ENCODE results near the gene DIS3L2.
"Not testable (repeated sequence)": the region's sequence is repeated elsewhere in the genome, so short reads cannot be mapped to it uniquely, and the experiment has no call there.

DIS3L2 gene

DNA sequence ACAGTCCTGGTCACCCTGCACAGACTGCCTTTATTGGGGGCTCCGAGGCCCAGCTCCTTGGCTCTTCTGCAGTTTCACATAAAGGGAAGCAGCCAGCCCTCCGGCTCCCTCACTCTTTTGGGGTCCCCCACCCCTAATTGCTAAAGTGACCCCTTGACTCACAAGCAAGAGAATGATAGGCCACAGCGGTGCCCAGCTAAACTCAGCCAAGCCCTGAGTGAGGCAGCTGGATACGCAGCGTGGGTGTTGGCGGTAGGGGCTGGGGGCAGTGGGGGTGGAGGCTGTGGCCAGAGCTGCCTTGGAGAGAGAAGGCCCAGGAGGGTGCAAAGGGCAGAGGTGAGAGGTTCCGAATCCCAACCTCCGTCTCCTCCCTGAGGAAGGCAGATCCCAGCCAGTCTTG lies 391.6 kb downstream of the DIS3L2 start:
- no peak overlapping the region for H3K9ac ChIP-seq (ENCODE audit: low read length)
- no peak for DNase-seq (ENCODE audit: low read depth)
- H3K4me1 ChIP-seq (ENCODE audit: control insufficient read depth, insufficient read depth, low read length) = no peaks in the 10 kb centered on the region
- H3K9me3 ChIP-seq (ENCODE audit: control insufficient read depth, low read length) = no peaks in the 10 kb centered on the region
- peaks cover 59% of the 10 kb centered on the region for H3K27me3 ChIP-seq (replicated peaks; ENCODE audit: control insufficient read depth, insufficient read depth, low read length)
- H3K36me3 ChIP-seq (ENCODE audit: control insufficient read depth, insufficient read depth, low read length, severe bottlenecking) = no peaks in the 10 kb centered on the region
- no peak overlapping the region for H3K4me3 ChIP-seq (ENCODE audit: low read length)

DNA sequence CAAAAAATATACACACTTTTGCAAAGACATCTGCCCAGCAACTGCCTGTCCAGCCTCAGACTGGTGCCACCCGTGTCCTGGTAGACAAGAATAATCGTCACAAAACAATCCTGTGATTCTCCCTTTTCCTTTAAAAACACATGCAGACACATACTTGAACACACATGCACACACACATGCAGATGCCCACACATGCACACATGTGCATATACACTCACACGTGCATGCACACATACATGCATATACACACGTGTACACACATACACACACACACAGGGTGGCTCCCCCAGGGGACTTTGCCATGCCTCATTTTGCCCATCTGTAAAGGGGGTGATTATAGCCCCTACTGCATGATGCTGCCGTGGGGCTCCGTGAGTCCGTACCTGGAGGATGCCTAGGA lies 392.1 kb downstream of the DIS3L2 start:
- no peak for DNase-seq (ENCODE audit: low read depth)
- Histone ChIP-seq H3K4me3 (ENCODE audit: low read length) (no peak overlapping the region), H3K4me1 (ENCODE audit: control insufficient read depth, insufficient read depth, low read length) (no peaks in the 10 kb centered on the region), H3K27me3 (replicated peaks; ENCODE audit: control insufficient read depth, insufficient read depth, low read length) (peaks cover 53% of the 10 kb centered on the region), H3K9ac (ENCODE audit: low read length) (no peak overlapping the region), H3K36me3 (ENCODE audit: control insufficient read depth, insufficient read depth, low read length, severe bottlenecking) (no peaks in the 10 kb centered on the region), H3K9me3 (ENCODE audit: control insufficient read depth, low read length) (no peaks in the 10 kb centered on the region)

DNA sequence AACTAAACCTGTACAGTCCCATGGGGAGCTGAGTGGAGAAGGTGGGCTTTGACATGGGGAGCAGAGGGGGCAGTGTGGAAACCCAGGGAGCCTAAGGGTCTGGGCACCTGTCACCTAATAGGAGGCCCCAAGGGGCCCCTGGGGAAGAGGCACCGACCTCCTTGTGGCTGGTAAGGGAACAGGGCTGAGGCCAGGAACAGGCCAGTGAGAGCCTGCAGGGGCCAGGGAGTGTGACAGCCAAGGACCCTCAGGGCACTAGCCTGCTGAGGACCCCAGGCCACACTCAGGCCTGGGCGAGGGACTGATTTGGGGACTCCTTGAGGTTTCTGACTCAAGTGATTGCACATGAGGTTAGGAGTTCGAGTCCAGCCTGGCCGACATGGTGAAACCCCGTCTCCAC lies 392.6 kb downstream of the DIS3L2 start:
- Histone ChIP-seq H3K9ac (ENCODE audit: low read length) (no peak overlapping the region), H3K36me3 (ENCODE audit: control insufficient read depth, insufficient read depth, low read length, severe bottlenecking) (no peaks in the 10 kb centered on the region), H3K4me1 (ENCODE audit: control insufficient read depth, insufficient read depth, low read length) (no peaks in the 10 kb centered on the region), H3K4me3 (ENCODE audit: low read length) (no peak overlapping the region), H3K27me3 (replicated peaks; ENCODE audit: control insufficient read depth, insufficient read depth, low read length) (peaks cover 49% of the 10 kb centered on the region), H3K9me3 (ENCODE audit: control insufficient read depth, low read length) (no peaks in the 10 kb centered on the region)
- no peak for DNase-seq (ENCODE audit: low read depth)

DNA sequence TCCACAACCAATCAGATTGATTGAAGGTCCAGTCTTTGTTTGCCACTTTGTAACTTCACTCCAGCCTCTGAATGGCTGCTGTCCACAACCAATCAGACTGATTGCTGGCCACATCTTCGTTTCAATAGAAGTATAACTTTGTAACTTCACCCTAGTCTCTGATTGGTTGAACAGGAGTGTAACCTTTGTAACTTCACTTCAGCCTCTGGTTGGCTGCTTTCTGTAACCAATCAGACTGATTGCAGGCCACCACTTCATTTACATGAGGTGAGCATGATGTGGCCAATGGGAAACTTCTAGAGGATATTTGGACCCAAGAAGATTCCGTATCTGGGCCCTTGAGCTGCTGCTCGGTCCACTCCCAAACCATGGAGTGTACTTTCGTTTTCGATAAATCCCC lies 400.1 kb downstream of the DIS3L2 start:
- Histone ChIP-seq H3K36me3 (ENCODE audit: control insufficient read depth, insufficient read depth, low read length, severe bottlenecking) (no peaks in the 10 kb centered on the region), H3K4me3 (ENCODE audit: low read length) (no peak overlapping the region), H3K9me3 (ENCODE audit: control insufficient read depth, low read length) (no peaks in the 10 kb centered on the region), H3K4me1 (ENCODE audit: control insufficient read depth, insufficient read depth, low read length) (peaks cover 4% of the 10 kb centered on the region), H3K27me3 (replicated peaks; ENCODE audit: control insufficient read depth, insufficient read depth, low read length) (no peaks in the 10 kb centered on the region), H3K9ac (ENCODE audit: low read length) (no peak overlapping the region)
- no peak for DNase-seq (ENCODE audit: low read depth)

GRCh38 chr2:232362174-232362900 lies 400.8 kb downstream of the DIS3L2 start:
- H3K36me3 ChIP-seq (ENCODE audit: control insufficient read depth, insufficient read depth, low read length, severe bottlenecking) = no peaks in the 10 kb centered on the region
- no peak overlapping the region for H3K9ac ChIP-seq (ENCODE audit: low read length)
- DNase-seq (ENCODE audit: low read depth) = no peak

DNA sequence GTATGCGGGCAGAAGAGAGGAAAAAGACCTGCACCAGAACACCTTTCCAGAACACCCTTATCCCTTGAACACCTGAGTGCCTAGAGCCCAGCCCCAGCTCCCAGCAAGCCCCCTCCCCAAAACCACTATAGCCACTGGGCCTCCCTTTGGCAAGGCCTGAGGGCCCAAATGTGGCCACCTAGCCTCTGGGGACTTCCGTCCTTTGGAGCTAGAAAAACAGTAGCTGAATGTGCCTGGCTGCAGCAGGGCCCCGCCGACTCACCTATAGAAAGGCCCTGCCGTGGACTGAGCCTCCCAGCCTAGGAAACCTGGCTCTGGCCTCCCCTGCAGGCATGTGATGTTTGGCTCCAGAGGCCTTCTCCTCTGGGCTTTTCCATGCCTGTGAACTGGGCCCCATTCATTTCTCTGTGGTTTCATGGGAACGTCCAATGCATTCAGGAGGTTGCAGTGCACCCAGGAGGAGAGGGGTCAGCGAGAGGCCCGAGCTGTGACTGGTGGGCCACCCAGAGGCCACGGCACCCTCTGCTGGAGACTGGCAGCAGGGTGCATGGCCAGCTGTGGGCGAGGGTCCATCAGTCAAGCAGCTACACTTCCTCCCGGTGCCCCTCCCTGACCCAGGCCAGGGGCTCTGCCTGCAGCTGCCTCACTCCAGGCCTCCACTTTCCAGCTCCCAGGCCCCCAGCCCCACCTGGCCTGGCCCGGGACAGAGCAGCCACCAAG lies 401.7 kb downstream of the DIS3L2 start:
- not testable (repeated sequence) for H3K9me3 ChIP-seq (ENCODE audit: control insufficient read depth, low read length); H3K4me3 ChIP-seq (ENCODE audit: low read length); DNase-seq (ENCODE audit: low read depth); H3K36me3 ChIP-seq (ENCODE audit: control insufficient read depth, insufficient read depth, low read length, severe bottlenecking); H3K9ac ChIP-seq (ENCODE audit: low read length); H3K27me3 ChIP-seq (replicated peaks; ENCODE audit: control insufficient read depth, insufficient read depth, low read length); H3K4me1 ChIP-seq (ENCODE audit: control insufficient read depth, insufficient read depth, low read length)

More at GRCh38 chr2:232362174-232362900, 400.8 kb downstream of the DIS3L2 start:
- H3K9me3 ChIP-seq (ENCODE audit: control insufficient read depth, low read length) = no peaks in the 10 kb centered on the region
- peaks cover 4% of the 10 kb centered on the region for H3K4me1 ChIP-seq (ENCODE audit: control insufficient read depth, insufficient read depth, low read length)
- H3K4me3 ChIP-seq (ENCODE audit: low read length) = no peak overlapping the region
- peaks cover 4% of the 10 kb centered on the region for H3K27me3 ChIP-seq (replicated peaks; ENCODE audit: control insufficient read depth, insufficient read depth, low read length)

DNA sequence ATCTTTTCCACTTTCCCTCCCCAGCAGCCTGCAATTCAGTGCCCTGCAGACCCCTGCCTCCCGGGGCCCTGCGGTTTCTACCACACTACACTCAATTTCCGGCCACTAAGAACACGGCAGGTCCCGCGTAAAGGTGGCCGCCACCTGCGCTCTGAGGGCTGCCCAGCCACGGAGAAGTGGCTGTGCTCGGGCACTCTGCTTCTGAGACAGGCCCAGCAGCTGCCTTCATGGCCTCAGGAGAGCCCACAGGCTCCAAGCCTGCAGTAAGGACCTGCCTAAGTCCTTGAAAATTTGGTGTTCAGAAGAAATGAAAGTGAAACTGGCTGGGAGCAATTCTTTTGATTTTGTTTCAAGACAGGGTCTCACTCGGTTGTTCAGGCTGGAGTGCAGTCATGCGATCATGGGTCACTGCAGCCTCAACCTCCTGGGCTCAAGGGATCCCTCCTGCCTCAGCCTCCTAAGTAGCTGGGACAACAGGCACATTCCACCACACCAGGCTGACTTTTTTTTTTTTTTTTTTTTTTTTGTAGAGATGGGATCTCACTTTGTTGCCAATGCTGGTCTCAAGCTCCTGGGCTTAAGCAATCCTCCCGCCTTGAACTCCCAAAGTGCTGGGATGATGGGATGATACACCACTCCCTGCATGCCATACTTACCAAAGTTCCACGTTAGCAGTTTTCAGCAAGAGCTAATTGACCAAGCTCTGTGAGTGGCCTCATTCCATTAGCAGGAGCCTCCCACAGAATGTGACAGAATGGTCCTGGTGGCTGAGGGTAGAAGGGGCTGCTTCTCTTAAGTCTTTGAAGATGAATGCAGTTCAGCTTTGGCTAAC lies 402.5 kb downstream of the DIS3L2 start:
- DNase-seq (ENCODE audit: low read depth) = peak; percentile 30
- Histone ChIP-seq H3K27me3 (replicated peaks; ENCODE audit: control insufficient read depth, insufficient read depth, low read length) (peaks cover 9% of the 10 kb centered on the region), H3K9ac (ENCODE audit: low read length) (no peak overlapping the region), H3K9me3 (ENCODE audit: control insufficient read depth, low read length) (no peaks in the 10 kb centered on the region), H3K36me3 (ENCODE audit: control insufficient read depth, insufficient read depth, low read length, severe bottlenecking) (no peaks in the 10 kb centered on the region), H3K4me3 (ENCODE audit: low read length) (peak overlapping the region; percentile 41), H3K4me1 (ENCODE audit: control insufficient read depth, insufficient read depth, low read length) (peaks cover 4% of the 10 kb centered on the region)

GRCh38 chr2:232364806-232365594 lies 403.5 kb downstream of the DIS3L2 start:
- not testable (repeated sequence) for H3K36me3 ChIP-seq (ENCODE audit: control insufficient read depth, insufficient read depth, low read length, severe bottlenecking); DNase-seq (ENCODE audit: low read depth); H3K9ac ChIP-seq (ENCODE audit: low read length); H3K4me1 ChIP-seq (ENCODE audit: control insufficient read depth, insufficient read depth, low read length); H3K4me3 ChIP-seq (ENCODE audit: low read length); H3K9me3 ChIP-seq (ENCODE audit: control insufficient read depth, low read length)
- peaks cover 13% of the 10 kb centered on the region for H3K27me3 ChIP-seq (replicated peaks; ENCODE audit: control insufficient read depth, insufficient read depth, low read length)

GRCh38 chr2:232365621-232366321 lies 404.3 kb downstream of the DIS3L2 start:
- DNase-seq (ENCODE audit: low read depth) = peak; percentile 25
- peaks cover 13% of the 10 kb centered on the region for H3K27me3 ChIP-seq (replicated peaks; ENCODE audit: control insufficient read depth, insufficient read depth, low read length)
- H3K36me3 ChIP-seq (ENCODE audit: control insufficient read depth, insufficient read depth, low read length, severe bottlenecking) = no peaks in the 10 kb centered on the region
- H3K4me1 ChIP-seq (ENCODE audit: control insufficient read depth, insufficient read depth, low read length) = peaks cover 4% of the 10 kb centered on the region
- no peaks in the 10 kb centered on the region for H3K9me3 ChIP-seq (ENCODE audit: control insufficient read depth, low read length)
- no peak overlapping the region for H3K9ac ChIP-seq (ENCODE audit: low read length)
- no peak overlapping the region for H3K4me3 ChIP-seq (ENCODE audit: low read length)

DNA sequence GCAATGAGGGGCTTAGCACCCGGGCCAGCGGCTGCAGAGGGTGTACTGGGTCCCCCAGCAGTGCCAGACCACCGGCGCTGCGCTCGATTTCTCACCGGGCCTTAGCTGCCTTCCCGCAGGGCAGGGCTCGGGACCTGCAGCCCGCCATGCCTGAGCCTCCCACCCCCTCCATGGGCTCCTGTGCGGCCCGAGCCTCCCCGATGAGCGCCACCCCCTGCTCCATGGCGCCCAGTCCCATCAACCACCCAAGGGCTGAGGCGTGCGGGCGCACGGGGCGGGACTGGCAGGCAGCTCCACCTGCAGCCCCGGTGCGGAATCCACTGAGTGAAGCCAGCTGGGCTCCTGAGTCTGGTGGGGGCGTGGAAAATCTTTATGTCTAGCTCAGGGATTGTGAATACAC lies 404.9 kb downstream of the DIS3L2 start:
- not testable (repeated sequence) for H3K9me3 ChIP-seq (ENCODE audit: control insufficient read depth, low read length); H3K4me1 ChIP-seq (ENCODE audit: control insufficient read depth, insufficient read depth, low read length); H3K9ac ChIP-seq (ENCODE audit: low read length); H3K36me3 ChIP-seq (ENCODE audit: control insufficient read depth, insufficient read depth, low read length, severe bottlenecking); DNase-seq (ENCODE audit: low read depth); H3K4me3 ChIP-seq (ENCODE audit: low read length)
- peaks cover 13% of the 10 kb centered on the region for H3K27me3 ChIP-seq (replicated peaks; ENCODE audit: control insufficient read depth, insufficient read depth, low read length)
